GM10248 (cell line): Measurements from ENCODE around the gene MSI2.

Source experiments
- CTCF ChIA-PET: fragments of 300-600 bp; sonication (Branson Sonifier 250); formaldehyde crosslinking; extraction: SDS; loops from one replicate; lab custom pipeline; 2021; ENCODE audit warnings: antibody characterized with exemption; lab: Yijun Ruan, JAX
- POLR2A ChIA-PET: fragments of 350-650 bp; sonication (Branson Sonifier 250); formaldehyde crosslinking; extraction: SDS; loops from one replicate; lab custom pipeline; 2020; ENCODE audit warnings: antibody characterized with exemption; lab: Yijun Ruan, JAX
- DNase-seq: peaks from one replicate; pipeline ENCODE4 v3.0.0; 2012; ENCODE audit errors: extremely low spot score
- TF ChIP-seq, protein P1 (sequence below): IDR thresholded peaks from 2 replicates; pipeline ENCODE4 v1.5.1; 2012; ENCODE audit warnings: mild to moderate bottlenecking, low read depth; ENCODE audit errors: extremely low read depth, missing control alignments, control extremely low read depth

MSI2 gene

DNA sequence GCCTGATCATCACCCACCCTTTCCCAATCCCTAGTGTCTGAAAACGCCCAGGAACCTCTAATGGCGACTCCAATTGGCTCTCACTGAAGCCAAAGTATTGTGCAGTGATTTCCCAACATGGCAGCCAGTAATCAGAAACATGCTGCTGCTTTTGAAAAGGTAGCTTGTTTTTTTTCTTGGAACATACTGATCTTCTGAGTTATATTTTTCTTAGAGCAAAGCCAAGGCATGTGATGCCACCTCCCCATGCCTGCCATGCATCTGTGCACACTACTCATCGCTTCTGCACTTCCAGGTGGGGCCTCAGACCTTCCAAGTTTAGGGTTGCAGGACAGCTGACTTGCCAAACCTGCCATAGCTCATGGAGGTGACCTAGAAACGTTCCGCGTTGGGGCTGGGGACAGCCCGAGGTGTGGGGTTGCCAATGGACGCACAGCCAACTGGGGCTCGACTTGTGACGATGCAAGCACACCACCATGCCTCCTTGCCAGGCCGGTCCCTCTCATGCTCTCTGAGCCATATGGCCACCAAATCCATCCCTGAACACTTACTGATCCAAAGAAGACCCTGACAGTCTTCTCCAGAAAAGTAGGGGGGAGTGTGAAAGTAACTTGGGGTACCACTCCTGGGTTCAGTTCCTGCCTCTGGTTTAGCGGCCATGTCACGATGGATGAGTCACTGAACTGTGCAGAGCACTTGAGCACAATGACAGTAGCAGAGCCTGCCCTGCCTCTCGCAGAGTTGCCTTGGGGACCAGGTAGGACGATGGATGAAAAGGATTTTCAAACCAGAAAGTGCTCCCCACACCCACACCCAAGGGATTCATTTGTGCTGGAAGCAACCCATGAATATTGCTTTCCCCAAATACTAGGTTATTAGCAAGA lies 333.1 kb downstream of the MSI2 start:
- ChIA-PET POLR2A (no interaction called here), CTCF (interaction anchor here (0.9 to 2.7 kb wide), 5 partner anchors 9 to 346 kb away, joined by 3 to 11 read pairs (median 5); no protein-coding TSS in a partner anchor)
- DNase-seq, result no peak
- TF ChIP-seq, protein P1, sequence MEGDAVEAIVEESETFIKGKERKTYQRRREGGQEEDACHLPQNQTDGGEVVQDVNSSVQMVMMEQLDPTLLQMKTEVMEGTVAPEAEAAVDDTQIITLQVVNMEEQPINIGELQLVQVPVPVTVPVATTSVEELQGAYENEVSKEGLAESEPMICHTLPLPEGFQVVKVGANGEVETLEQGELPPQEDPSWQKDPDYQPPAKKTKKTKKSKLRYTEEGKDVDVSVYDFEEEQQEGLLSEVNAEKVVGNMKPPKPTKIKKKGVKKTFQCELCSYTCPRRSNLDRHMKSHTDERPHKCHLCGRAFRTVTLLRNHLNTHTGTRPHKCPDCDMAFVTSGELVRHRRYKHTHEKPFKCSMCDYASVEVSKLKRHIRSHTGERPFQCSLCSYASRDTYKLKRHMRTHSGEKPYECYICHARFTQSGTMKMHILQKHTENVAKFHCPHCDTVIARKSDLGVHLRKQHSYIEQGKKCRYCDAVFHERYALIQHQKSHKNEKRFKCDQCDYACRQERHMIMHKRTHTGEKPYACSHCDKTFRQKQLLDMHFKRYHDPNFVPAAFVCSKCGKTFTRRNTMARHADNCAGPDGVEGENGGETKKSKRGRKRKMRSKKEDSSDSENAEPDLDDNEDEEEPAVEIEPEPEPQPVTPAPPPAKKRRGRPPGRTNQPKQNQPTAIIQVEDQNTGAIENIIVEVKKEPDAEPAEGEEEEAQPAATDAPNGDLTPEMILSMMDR, result no peak

DNA sequence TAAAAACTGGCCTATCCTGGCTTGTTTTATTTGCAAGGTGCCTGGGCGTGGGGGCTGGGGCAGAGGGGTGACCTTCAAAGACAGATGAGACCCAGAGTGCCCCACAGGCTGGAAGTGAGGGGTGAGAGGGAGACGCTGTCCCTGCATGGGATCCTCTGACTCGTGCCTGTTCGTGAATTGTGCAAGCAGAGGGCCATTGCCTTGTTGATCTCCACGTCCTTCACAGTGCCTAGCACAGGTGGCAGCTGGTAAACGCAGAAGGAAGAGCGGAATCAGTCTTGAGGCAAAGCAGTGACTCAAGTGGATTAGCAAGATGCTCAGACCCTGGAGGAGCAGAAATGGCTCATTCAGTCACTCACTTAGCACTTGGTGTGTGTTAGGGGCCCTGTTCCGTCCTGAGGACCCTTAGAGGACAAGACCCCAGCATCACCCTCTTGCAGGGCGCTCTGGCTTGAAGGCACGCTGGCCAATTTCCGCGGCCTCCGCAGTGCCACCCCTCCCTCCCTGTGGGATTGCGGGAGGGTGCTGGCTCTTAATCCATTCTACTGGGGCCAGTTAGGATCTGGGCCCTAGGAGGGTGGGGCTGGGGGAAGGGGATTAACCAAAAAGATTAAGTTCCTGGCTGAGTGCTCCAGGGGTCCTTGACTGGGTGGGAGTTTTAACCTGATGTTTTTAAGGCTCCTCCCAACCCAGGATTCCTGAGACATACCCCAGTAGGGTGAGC lies 337.6 kb downstream of the MSI2 start:
- CTCF ChIA-PET, result interaction anchor here (0.8 to 1.5 kb wide), 2 partner anchors 29 to 350 kb away, joined by 3 read pairs; no protein-coding TSS in a partner anchor
- no peak for DNase-seq
- POLR2A ChIA-PET, result no interaction called here
- TF ChIP-seq, protein P1, result no peak

DNA sequence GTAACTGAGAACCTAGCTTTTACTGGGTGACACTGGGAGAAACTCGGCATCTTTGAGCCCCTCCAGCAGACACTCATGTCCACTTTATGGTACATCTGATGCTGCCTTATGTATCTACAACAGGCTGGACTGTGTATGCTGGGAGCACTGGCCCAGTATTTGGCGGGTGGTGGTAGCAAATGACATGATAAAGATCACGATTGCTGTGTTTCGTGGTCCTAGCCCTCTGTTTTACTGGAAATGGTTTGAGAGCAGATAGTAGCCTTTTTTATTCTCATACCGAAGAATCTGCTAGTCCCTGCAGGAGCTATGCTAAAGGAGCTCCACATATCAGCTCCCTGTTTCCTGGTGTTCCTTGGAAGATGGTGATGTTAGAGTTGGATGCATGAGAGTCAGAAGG lies 338.4 kb downstream of the MSI2 start:
- CTCF ChIA-PET, result no interaction called here
- no peak for DNase-seq
- TF ChIP-seq, protein P1, result no peak
- POLR2A ChIA-PET, result no interaction called here

DNA sequence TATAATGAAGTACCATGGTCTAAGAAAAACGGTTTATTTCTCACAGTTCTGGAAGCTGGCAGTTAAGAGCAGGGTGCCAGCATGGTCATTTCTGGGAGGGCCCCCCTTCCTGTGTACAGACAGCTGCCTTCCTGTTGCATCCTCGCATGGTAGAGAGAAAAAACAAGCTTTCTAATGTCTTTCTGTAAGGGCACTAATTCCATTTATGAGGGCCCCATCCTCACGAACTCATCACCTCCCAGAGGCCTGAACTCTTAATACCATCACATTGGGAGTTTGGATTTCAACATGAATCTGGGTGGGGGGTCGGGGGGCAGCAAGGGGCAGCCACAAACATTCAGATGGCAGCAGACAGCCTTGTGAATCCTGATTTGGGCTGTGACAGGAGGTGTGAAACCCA lies 339.1 kb downstream of the MSI2 start:
- ChIA-PET CTCF (no interaction called here), POLR2A (no interaction called here)
- TF ChIP-seq, protein P1, result no peak
- no peak for DNase-seq

DNA sequence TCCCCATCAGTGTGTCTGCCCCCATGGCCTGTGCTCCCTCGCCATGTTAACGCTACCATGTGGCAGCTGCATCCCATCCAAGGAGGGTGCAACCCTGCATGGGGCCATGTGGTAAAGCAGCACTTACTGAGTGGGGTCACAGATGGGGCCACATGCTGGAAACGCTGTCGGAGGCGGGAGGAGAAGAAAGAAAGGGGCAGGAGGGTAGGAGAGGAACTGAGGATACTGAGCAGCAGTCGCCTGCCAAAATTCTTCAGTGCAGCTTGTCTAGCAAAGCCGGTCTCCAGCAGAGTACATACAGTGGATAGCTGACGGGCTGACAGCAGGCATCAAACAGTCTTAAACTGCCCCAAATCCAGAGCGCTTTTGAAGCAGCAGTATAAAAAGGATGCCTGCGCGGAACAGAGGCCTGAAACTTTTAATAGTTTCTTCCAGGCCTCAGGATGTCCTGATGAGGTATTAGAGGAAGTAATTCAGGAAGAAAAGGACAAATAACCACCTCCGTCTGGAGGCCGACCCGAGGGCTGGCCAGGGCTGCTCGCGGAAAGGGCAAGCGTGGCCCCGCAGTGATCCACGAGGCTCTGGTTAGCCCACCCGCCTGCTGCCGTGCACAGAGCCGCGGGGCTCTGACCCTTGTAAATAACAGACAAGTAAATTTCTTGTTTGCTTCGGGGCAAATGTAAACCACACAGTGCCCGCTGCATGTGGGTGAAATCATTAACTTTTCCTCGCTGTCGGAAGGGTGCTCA lies 339.8 kb downstream of the MSI2 start:
- ChIA-PET POLR2A (no interaction called here), CTCF (interaction anchor here (3.6 kb wide), 1 partner anchor 75 kb away, joined by 18 read pairs; no protein-coding TSS in a partner anchor)
- DNase-seq, result no peak
- TF ChIP-seq, protein P1, result no peak

DNA sequence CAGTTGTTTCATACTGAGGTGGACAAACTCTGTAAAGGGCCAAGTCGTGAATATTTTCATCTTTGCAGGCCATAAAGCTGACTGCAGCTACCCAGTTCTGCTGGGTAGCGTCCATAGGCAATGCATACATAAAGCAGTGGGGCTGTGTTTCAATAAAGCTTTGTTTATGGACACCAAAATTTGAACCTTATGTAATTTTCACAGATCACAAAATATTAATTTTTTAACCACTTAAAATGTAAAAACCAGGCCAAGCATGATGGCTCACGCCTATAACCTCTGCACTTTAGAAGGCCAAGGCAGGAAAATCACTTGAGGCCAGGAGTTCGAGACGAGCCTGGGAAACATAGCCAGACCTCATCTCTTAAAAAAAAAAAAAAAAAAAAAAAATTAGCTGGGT lies 340.8 kb downstream of the MSI2 start:
- TF ChIP-seq, protein P1, result no peak
- no peak for DNase-seq
- ChIA-PET CTCF (interaction anchor here (0.8 to 3.6 kb wide), 10 partner anchors 8 to 78 kb away, joined by 3 to 20 read pairs (median 10); no protein-coding TSS in a partner anchor), POLR2A (no interaction called here)
